Erythroblast (primary cell): Measurements from ENCODE around the gene OR5M8.

Source experiments
- GATA1 ChIP-seq: IDR thresholded peaks from 2 replicates; pipeline ENCODE4 v1.6.1; 2011; ENCODE audit warnings: low read depth, mild to moderate bottlenecking, control low read depth, low read length, moderate library complexity
- POLR2A ChIP-seq: IDR thresholded peaks from 2 replicates; pipeline ENCODE4 v1.6.1; 2011; ENCODE audit warnings: mild to moderate bottlenecking, low read length

DNA sequence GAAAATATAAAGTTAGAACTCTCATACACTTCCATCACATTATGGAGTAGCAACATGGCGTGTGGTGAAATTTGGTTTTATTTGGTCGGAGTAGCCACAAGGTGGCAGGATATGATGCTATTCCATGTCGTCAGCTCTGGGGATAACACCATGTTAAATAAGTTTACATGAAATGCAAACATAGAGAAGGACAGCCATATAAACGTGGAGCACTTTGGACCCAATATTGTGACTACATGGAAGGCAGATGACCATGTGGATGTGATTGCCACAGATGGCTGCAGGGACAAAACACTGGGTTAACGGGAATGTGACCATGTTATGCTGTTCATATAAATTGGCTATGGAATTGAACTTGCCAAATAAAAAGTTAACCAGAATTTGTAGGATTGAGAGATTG is 30.8 kb upstream of the OR5M8 start:
- TF ChIP-seq POLR2A (no peak), GATA1 (no peak)
